WTC11 (cell line): Measurements from ENCODE around the gene MTERF4.

Experiments used
- ATF1 ChIP-seq: sonication (generic); formaldehyde crosslinking; IDR thresholded peaks from 2 replicates; pipeline ENCODE4 v1.8.1; 2023; ENCODE audit warnings: mild to moderate bottlenecking, moderate library complexity, missing genetic modification reagents
- GTF2I ChIP-seq: fragments of 250-450 bp; sonication (Bioruptor Pico); conservative IDR thresholded peaks from 2 replicates; pipeline ENCODE4 v1.4.0; 2021; ENCODE audit warnings: mild to moderate bottlenecking
- JUN ChIP-seq: sonication (generic); formaldehyde crosslinking; IDR thresholded peaks from 2 replicates; pipeline ENCODE4 v1.8.0; 2023; ENCODE audit warnings: mild to moderate bottlenecking, missing genetic modification reagents
- NFE2L1 ChIP-seq: sonication (generic); formaldehyde crosslinking; IDR thresholded peaks from 2 replicates; pipeline ENCODE4 v1.8.1; 2023; ENCODE audit warnings: missing genetic modification reagents
- TEAD4 ChIP-seq: sonication (generic); formaldehyde crosslinking; IDR thresholded peaks from 2 replicates; pipeline ENCODE4 v1.8.0; 2022; ENCODE audit warnings: mild to moderate bottlenecking, missing genetic modification reagents
- TF ChIP-seq, protein P1 (sequence below): fragments of 200-600 bp; IDR thresholded peaks from 2 replicates; pipeline ENCODE4 v1.8.0; 2022; ENCODE audit warnings: antibody characterized with exemption
- TF ChIP-seq, protein P2 (sequence below): sonication (generic); formaldehyde crosslinking; IDR thresholded peaks from 2 replicates; pipeline ENCODE4 v1.8.0; 2022; ENCODE audit warnings: mild to moderate bottlenecking, missing genetic modification reagents
- TF ChIP-seq, protein P3 (sequence below): sonication (generic); formaldehyde crosslinking; IDR thresholded peaks from 2 replicates; pipeline ENCODE4 v1.8.0; 2022; ENCODE audit warnings: mild to moderate bottlenecking, missing genetic modification reagents
- TF ChIP-seq, protein P4 (sequence below): sonication (generic); formaldehyde crosslinking; IDR thresholded peaks from 2 replicates; pipeline ENCODE4 v1.8.0; 2023; ENCODE audit warnings: missing genetic modification reagents
- TF ChIP-seq, protein P5 (sequence below): sonication (generic); formaldehyde crosslinking; conservative IDR thresholded peaks from 2 replicates; pipeline ENCODE4 v1.8.1; 2022; ENCODE audit warnings: mild to moderate bottlenecking, missing genetic modification reagents

DNA sequence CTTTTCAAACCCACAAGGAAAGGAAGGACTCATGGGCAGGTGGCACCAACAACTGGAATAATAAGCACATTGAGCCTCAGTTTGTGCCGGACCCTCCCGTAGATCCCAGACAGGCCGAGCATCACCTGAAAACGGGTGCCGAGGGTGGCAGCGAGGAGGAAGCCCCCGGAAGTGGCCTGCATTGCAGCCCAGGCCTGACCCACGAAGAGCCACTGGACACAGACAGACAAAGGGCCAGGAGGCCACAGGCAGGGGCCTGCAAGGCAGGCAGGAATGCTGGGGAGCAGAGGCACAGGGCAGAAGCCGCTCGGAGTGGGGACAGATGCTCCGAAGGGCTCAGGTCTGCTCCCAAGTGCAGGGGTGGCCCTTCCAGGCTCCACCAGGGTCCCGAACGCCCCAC, 31.7 kb downstream of the MTERF4 start:
- TF ChIP-seq, protein P1, sequence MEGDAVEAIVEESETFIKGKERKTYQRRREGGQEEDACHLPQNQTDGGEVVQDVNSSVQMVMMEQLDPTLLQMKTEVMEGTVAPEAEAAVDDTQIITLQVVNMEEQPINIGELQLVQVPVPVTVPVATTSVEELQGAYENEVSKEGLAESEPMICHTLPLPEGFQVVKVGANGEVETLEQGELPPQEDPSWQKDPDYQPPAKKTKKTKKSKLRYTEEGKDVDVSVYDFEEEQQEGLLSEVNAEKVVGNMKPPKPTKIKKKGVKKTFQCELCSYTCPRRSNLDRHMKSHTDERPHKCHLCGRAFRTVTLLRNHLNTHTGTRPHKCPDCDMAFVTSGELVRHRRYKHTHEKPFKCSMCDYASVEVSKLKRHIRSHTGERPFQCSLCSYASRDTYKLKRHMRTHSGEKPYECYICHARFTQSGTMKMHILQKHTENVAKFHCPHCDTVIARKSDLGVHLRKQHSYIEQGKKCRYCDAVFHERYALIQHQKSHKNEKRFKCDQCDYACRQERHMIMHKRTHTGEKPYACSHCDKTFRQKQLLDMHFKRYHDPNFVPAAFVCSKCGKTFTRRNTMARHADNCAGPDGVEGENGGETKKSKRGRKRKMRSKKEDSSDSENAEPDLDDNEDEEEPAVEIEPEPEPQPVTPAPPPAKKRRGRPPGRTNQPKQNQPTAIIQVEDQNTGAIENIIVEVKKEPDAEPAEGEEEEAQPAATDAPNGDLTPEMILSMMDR: no peak
- TF ChIP-seq JUN (CRISPR knock-in tag): no peak
- TF ChIP-seq, protein P2, sequence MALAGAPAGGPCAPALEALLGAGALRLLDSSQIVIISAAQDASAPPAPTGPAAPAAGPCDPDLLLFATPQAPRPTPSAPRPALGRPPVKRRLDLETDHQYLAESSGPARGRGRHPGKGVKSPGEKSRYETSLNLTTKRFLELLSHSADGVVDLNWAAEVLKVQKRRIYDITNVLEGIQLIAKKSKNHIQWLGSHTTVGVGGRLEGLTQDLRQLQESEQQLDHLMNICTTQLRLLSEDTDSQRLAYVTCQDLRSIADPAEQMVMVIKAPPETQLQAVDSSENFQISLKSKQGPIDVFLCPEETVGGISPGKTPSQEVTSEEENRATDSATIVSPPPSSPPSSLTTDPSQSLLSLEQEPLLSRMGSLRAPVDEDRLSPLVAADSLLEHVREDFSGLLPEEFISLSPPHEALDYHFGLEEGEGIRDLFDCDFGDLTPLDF (CRISPR knock-in tag): no peak
- TF ChIP-seq NFE2L1 (CRISPR knock-in tag): no peak
- TF ChIP-seq ATF1: no peak
- TF ChIP-seq, protein P3, sequence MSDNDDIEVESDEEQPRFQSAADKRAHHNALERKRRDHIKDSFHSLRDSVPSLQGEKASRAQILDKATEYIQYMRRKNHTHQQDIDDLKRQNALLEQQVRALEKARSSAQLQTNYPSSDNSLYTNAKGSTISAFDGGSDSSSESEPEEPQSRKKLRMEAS (CRISPR knock-in tag): no peak
- TF ChIP-seq, protein P4, sequence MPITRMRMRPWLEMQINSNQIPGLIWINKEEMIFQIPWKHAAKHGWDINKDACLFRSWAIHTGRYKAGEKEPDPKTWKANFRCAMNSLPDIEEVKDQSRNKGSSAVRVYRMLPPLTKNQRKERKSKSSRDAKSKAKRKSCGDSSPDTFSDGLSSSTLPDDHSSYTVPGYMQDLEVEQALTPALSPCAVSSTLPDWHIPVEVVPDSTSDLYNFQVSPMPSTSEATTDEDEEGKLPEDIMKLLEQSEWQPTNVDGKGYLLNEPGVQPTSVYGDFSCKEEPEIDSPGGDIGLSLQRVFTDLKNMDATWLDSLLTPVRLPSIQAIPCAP: no peak
- no peak for TF ChIP-seq GTF2I (CRISPR knock-in tag)
- TF ChIP-seq, protein P5, sequence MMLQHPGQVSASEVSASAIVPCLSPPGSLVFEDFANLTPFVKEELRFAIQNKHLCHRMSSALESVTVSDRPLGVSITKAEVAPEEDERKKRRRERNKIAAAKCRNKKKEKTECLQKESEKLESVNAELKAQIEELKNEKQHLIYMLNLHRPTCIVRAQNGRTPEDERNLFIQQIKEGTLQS: no peak
- no peak for TF ChIP-seq TEAD4 (CRISPR knock-in tag)
